ENCODE data around the gene WDR37.

Gene WDR37

GRCh38 chr10:1094112-1095057 lies 38.2 kb downstream of the WDR37 start:
- TF ChIP-seq GATA1 (IDR thresholded peaks at IDR 0.05; ENCODE audit: low read depth, low read length): no peak
- no peak for TF ChIP-seq POLR2A (IDR thresholded peaks at IDR 0.05; ENCODE audit: low read length)
- no peak for DNase-seq

GRCh38 chr10:1095498-1095897 lies 39.3 kb downstream of the WDR37 start:
- DNase-seq: no peak
- no peak for TF ChIP-seq POLR2A (IDR thresholded peaks at IDR 0.05; ENCODE audit: low read length)
- TF ChIP-seq GATA1 (IDR thresholded peaks at IDR 0.05; ENCODE audit: low read depth, low read length): no peak

- DNase-seq: no peak
- TF ChIP-seq POLR2A (IDR thresholded peaks at IDR 0.05; ENCODE audit: low read length) (no peak), GATA1 (IDR thresholded peaks at IDR 0.05; ENCODE audit: low read depth, low read length) (no peak)
Observed at GRCh38 chr10:1096287-1096889, 40.2 kb downstream of the WDR37 start.

GRCh38 chr10:1097436-1097835 lies 41.3 kb downstream of the WDR37 start:
- TF ChIP-seq GATA1 (IDR thresholded peaks at IDR 0.05; ENCODE audit: low read depth, low read length): no peak
- TF ChIP-seq POLR2A (IDR thresholded peaks at IDR 0.05; ENCODE audit: low read length): no peak
- DNase-seq: no peak

- no peak for TF ChIP-seq POLR2A (IDR thresholded peaks at IDR 0.05; ENCODE audit: low read length)
- TF ChIP-seq GATA1 (IDR thresholded peaks at IDR 0.05; ENCODE audit: low read depth, low read length): no peak
Observed at GRCh38 chr10:1100143-1100542, 44.0 kb downstream of the WDR37 start.

GRCh38 chr10:1100691-1101368 lies 44.6 kb downstream of the WDR37 start:
- TF ChIP-seq POLR2A (IDR thresholded peaks at IDR 0.05; ENCODE audit: low read length) (no peak), GATA1 (IDR thresholded peaks at IDR 0.05; ENCODE audit: low read depth, low read length) (no peak)
- DNase-seq: no peak

More at GRCh38 chr10:1100143-1100542, 44.0 kb downstream of the WDR37 start:
- no peak for DNase-seq

- TF ChIP-seq GATA1 (IDR thresholded peaks at IDR 0.05; ENCODE audit: low read depth, low read length): no peak
- no peak for TF ChIP-seq POLR2A (IDR thresholded peaks at IDR 0.05; ENCODE audit: low read length)
- no peak for DNase-seq
Observed at GRCh38 chr10:1101946-1102345, 45.8 kb downstream of the WDR37 start.

- TF ChIP-seq GATA1 (IDR thresholded peaks at IDR 0.05; ENCODE audit: low read depth, low read length): no peak
- TF ChIP-seq POLR2A (IDR thresholded peaks at IDR 0.05; ENCODE audit: low read length): no peak
- no peak for DNase-seq
Observed at GRCh38 chr10:1102416-1102815, 46.2 kb downstream of the WDR37 start.

- TF ChIP-seq GATA1 (IDR thresholded peaks at IDR 0.05; ENCODE audit: low read depth, low read length) (no peak), POLR2A (IDR thresholded peaks at IDR 0.05; ENCODE audit: low read length) (no peak)
- DNase-seq: no peak
Observed at GRCh38 chr10:1102831-1103230, 46.6 kb downstream of the WDR37 start.

GRCh38 chr10:1103551-1103950 lies 47.4 kb downstream of the WDR37 start:
- no peak for DNase-seq
- no peak for TF ChIP-seq GATA1 (IDR thresholded peaks at IDR 0.05; ENCODE audit: low read depth, low read length)

- no peak for TF ChIP-seq GATA1 (IDR thresholded peaks at IDR 0.05; ENCODE audit: low read depth, low read length)
- TF ChIP-seq POLR2A (IDR thresholded peaks at IDR 0.05; ENCODE audit: low read length): no peak
Observed at GRCh38 chr10:1104971-1105370, 48.8 kb downstream of the WDR37 start.

GRCh38 chr10:1107004-1107403 lies 50.8 kb downstream of the WDR37 start:
- TF ChIP-seq POLR2A (IDR thresholded peaks at IDR 0.05; ENCODE audit: low read length): no peak
- no peak for TF ChIP-seq GATA1 (IDR thresholded peaks at IDR 0.05; ENCODE audit: low read depth, low read length)
- no peak for DNase-seq

More at GRCh38 chr10:1104971-1105370, 48.8 kb downstream of the WDR37 start:
- no peak for DNase-seq

- no peak for DNase-seq
- no peak for TF ChIP-seq POLR2A (IDR thresholded peaks at IDR 0.05; ENCODE audit: low read length)
- no peak for TF ChIP-seq GATA1 (IDR thresholded peaks at IDR 0.05; ENCODE audit: low read depth, low read length)
Observed at GRCh38 chr10:1107679-1108078, 51.5 kb downstream of the WDR37 start.

Measured in erythroblast (primary cell).